ENCODE results near the gene UBE2D2.
"Not testable (repeated sequence)": the region's sequence is repeated elsewhere in the genome, so short reads cannot be mapped to it uniquely, and the experiment has no call there.

The UBE2D2 gene

GRCh38 chr5:139577689-139578290 is 16.7 kb downstream of the UBE2D2 start:
- no peak overlapping the region for H3K4me3 ChIP-seq (replicated peaks; ENCODE audit: low read depth, low read length)
- no peak for TF ChIP-seq CTCF (IDR thresholded peaks at IDR 0.05; ENCODE audit: low read length, missing control alignments)
- DNase-seq (ENCODE audit: low read depth) = peak; percentile 16

- H3K4me3 ChIP-seq (replicated peaks; ENCODE audit: low read depth, low read length) = no peak overlapping the region
- no peak for TF ChIP-seq CTCF (IDR thresholded peaks at IDR 0.05; ENCODE audit: low read length, missing control alignments)
- DNase-seq (ENCODE audit: low read depth) = no peak
These were observed 17.2 kb downstream of the UBE2D2 start for GRCh38 chr5:139578325-139578724.

GRCh38 chr5:139582181-139582580 is 21.0 kb downstream of the UBE2D2 start:
- H3K4me3 ChIP-seq (replicated peaks; ENCODE audit: low read depth, low read length); DNase-seq (ENCODE audit: low read depth): not testable (repeated sequence)

GRCh38 chr5:139584137-139584536 is 23.0 kb downstream of the UBE2D2 start:
- no peak overlapping the region for H3K4me3 ChIP-seq (replicated peaks; ENCODE audit: low read depth, low read length)
- TF ChIP-seq CTCF (IDR thresholded peaks at IDR 0.05; ENCODE audit: low read length, missing control alignments) = no peak
- no peak for DNase-seq (ENCODE audit: low read depth)

GRCh38 chr5:139588116-139588515 is 27.0 kb downstream of the UBE2D2 start:
- H3K4me3 ChIP-seq (replicated peaks; ENCODE audit: low read depth, low read length); DNase-seq (ENCODE audit: low read depth): not testable (repeated sequence)

GRCh38 chr5:139588962-139589361 is 27.8 kb downstream of the UBE2D2 start:
- H3K4me3 ChIP-seq (replicated peaks; ENCODE audit: low read depth, low read length) = no peak overlapping the region
- no peak for TF ChIP-seq CTCF (IDR thresholded peaks at IDR 0.05; ENCODE audit: low read length, missing control alignments)
- DNase-seq (ENCODE audit: low read depth) = no peak

GRCh38 chr5:139592289-139592688 is 31.1 kb downstream of the UBE2D2 start:
- TF ChIP-seq CTCF (IDR thresholded peaks at IDR 0.05; ENCODE audit: low read length, missing control alignments) = no peak
- no peak for DNase-seq (ENCODE audit: low read depth)
- H3K4me3 ChIP-seq (replicated peaks; ENCODE audit: low read depth, low read length) = no peak overlapping the region

- not testable (repeated sequence) for H3K4me3 ChIP-seq (replicated peaks; ENCODE audit: low read depth, low read length); DNase-seq (ENCODE audit: low read depth)
These were observed 31.9 kb downstream of the UBE2D2 start for GRCh38 chr5:139593076-139593475.

All from fibroblast of pulmonary artery (primary cell).